SK-N-MC (cell line): ENCODE measurements around the gene PPIL1.

Source experiments
- DNase-seq: peaks from one replicate; pipeline ENCODE4 v3.0.0-alpha.2; 2011; ENCODE audit warnings: low read depth, low spot score
- H3K27ac ChIP-seq: fragments of 200-600 bp; sonication (generic); 2 replicates; pipeline ENCODE4 v1.5.1; 2016; ENCODE audit warnings: mixed run types
- H3K36me3 ChIP-seq: fragments of 200-600 bp; sonication (generic); 2 replicates; pipeline ENCODE4 v1.6.1; 2017; ENCODE audit warnings: antibody characterized with exemption, low read length, mixed read lengths; ENCODE audit not compliant: insufficient read depth
- H3K4me3 ChIP-seq: fragments of 200-600 bp; sonication (generic); 2 replicates; pipeline ENCODE4 v1.5.1; 2016
- H3K9ac ChIP-seq: fragments of 200-600 bp; sonication (generic); 2 replicates; pipeline ENCODE4 v1.8.0; 2017; ENCODE audit warnings: mixed run types, mixed read lengths; ENCODE audit not compliant: insufficient read length
- H3K9me3 ChIP-seq: fragments of 200-600 bp; sonication (generic); 2 replicates; pipeline ENCODE4 v1.6.1; 2017; ENCODE audit warnings: low read depth, mild to moderate bottlenecking, antibody characterized with exemption, low read length, moderate library complexity, mixed read lengths
- EZH2 ChIP-seq: fragments of 200-600 bp; sonication (generic); IDR thresholded peaks from one replicate; pipeline ENCODE4 v1.6.1; 2017; ENCODE audit warnings: antibody characterized with exemption
- FOXP2 ChIP-seq: optimal IDR thresholded peaks from 2 replicates; pipeline ENCODE3; 2011; ENCODE audit warnings: mild to moderate bottlenecking, moderate library complexity; ENCODE audit not compliant: insufficient read depth; ENCODE audit errors: extremely low read length, control extremely low read depth
- POLR2AphosphoS5 ChIP-seq: IDR thresholded peaks from 2 replicates; pipeline ENCODE4 v1.6.1; 2012; ENCODE audit warnings: mild to moderate bottlenecking, low read depth, low read length, borderline replicate concordance

The PPIL1 gene

DNA sequence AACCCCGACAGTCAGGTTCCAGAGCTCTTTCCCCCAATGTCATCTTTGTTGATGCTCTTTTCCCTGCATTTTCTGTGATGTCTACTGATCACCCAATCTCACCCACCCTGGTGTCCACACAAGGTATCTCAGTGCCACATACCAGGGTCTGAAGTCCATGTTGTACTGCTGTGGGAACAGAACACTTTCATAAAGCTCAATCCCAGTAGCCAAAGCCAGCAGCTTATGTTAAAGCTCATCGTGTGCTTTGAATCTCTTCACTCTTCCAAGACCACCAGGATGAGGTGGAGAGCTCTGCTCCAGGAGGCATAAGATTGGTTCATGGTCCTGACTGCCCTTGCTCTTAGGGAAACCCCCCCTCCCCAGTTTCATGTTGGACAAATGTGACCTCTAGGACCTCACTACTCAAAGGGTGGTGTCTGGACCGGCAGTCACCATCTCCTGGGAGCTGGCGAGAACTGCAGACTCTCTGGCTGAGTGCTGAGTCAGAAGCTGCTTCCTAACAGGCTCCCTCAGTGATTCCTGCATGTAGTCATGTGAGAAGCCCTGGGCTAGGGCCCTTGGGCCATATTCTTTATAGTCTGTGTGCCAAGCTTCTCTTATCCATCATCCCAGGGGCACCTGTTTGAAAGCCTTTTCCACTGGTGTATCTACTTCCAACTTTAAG lies 22.0 kb downstream of the PPIL1 start:
- Histone ChIP-seq H3K27ac (peak overlapping the region; percentile 72), H3K36me3 (peaks cover 44% of the 10 kb centered on the region), H3K9me3 (no peaks in the 10 kb centered on the region), H3K9ac (peak overlapping the region; percentile 26), H3K4me3 (no peak overlapping the region)
- DNase-seq: no peak
- TF ChIP-seq EZH2: no peak
- TF ChIP-seq FOXP2: no peak
- no peak for TF ChIP-seq POLR2AphosphoS5

GRCh38 chr6:36851626-36852025 lies 23.0 kb downstream of the PPIL1 start:
- TF ChIP-seq POLR2AphosphoS5 (no peak), EZH2 (no peak), FOXP2 (no peak)
- peak overlapping the region; percentile 30; the same call in 1 of the 2 replicates for H3K27ac ChIP-seq
- no peaks in the 10 kb centered on the region for H3K9me3 ChIP-seq
- peaks cover 38% of the 10 kb centered on the region for H3K36me3 ChIP-seq
- H3K4me3 ChIP-seq: no peak overlapping the region
- no peak for DNase-seq
- H3K9ac ChIP-seq: no peak overlapping the region

- Histone ChIP-seq H3K9me3 (no peaks in the 10 kb centered on the region), H3K27ac (0 out of 2 replicates have a peak overlapping the region, but pooled peaks have one; percentile 30), H3K4me3 (no peak overlapping the region), H3K36me3 (peaks cover 34% of the 10 kb centered on the region), H3K9ac (no peak overlapping the region)
- no peak for TF ChIP-seq POLR2AphosphoS5
- TF ChIP-seq EZH2: no peak
- no peak for TF ChIP-seq FOXP2
- DNase-seq: no peak
Observed at GRCh38 chr6:36851149-36851614, 23.4 kb downstream of the PPIL1 start.

- Histone ChIP-seq H3K4me3 (no peak overlapping the region), H3K9me3 (no peaks in the 10 kb centered on the region), H3K9ac (no peak overlapping the region), H3K27ac (no peak overlapping the region), H3K36me3 (peaks cover 22% of the 10 kb centered on the region)
- TF ChIP-seq EZH2 (no peak), FOXP2 (no peak), POLR2AphosphoS5 (no peak)
- DNase-seq: no peak
Observed at GRCh38 chr6:36850021-36850420, 24.6 kb downstream of the PPIL1 start.

GRCh38 chr6:36848658-36849441 lies 25.8 kb downstream of the PPIL1 start:
- no peak for DNase-seq
- H3K4me3 ChIP-seq: no peak overlapping the region
- TF ChIP-seq POLR2AphosphoS5: no peak
- TF ChIP-seq EZH2: no peak
- H3K36me3 ChIP-seq: peaks cover 13% of the 10 kb centered on the region
- H3K9me3 ChIP-seq: no peaks in the 10 kb centered on the region
- H3K9ac ChIP-seq: no peak overlapping the region
- H3K27ac ChIP-seq: no peak overlapping the region

DNA sequence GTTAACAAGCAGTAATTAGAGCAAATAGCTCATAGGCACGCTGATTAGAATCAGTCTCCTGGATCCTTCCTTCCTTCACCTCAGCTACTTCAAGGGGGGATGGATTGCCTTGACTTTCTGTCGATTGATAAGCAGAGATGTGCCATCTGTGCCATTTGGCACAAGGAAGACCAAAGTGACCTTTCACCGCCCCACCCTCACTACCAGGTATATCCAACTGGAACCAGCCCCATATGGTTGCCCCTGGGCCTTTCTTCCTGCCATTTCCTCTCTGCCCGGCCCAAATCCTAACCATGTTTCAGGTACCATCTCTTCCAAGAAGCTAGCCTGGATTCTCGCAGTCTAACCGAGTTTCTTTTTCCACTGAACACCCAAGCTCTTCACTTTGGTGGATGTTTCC lies 26.6 kb downstream of the PPIL1 start:
- DNase-seq: no peak
- H3K36me3 ChIP-seq: peaks cover 5% of the 10 kb centered on the region; the same call in 1 of the 2 replicates
- no peak overlapping the region for H3K9ac ChIP-seq
- no peak for TF ChIP-seq FOXP2
- no peak for TF ChIP-seq EZH2
- TF ChIP-seq POLR2AphosphoS5: no peak
- no peak overlapping the region for H3K27ac ChIP-seq
- no peak overlapping the region for H3K4me3 ChIP-seq
- H3K9me3 ChIP-seq: no peaks in the 10 kb centered on the region

GRCh38 chr6:36847152-36847551 lies 27.5 kb downstream of the PPIL1 start:
- no peak overlapping the region for H3K27ac ChIP-seq
- H3K9ac ChIP-seq: no peak overlapping the region
- H3K36me3 ChIP-seq: no peaks in the 10 kb centered on the region
- no peaks in the 10 kb centered on the region for H3K9me3 ChIP-seq
- TF ChIP-seq POLR2AphosphoS5 (no peak), EZH2 (no peak), FOXP2 (no peak)
- no peak for DNase-seq
- H3K4me3 ChIP-seq: no peak overlapping the region

DNA sequence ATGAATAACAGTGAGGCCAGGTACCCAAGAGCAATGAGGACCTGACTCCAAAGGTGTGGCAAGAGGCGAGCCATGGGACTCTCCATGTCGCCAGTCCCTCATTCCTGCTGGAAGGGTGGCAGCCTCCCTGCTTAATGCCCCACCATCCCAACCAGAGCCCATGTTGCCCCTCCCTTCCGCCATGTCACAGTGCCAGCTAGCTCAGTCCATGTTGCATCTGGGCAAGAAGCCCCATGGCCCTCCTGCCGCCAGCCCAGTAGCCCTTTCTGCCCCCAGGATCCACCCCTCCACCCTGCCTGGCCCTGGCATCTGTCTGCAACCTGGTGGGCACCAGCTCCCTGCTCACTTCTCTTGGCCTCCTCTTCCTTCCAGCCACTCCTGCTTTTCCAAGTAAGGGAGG lies 29.4 kb downstream of the PPIL1 start:
- Histone ChIP-seq H3K9me3 (no peaks in the 10 kb centered on the region), H3K27ac (no peak overlapping the region), H3K9ac (no peak overlapping the region), H3K36me3 (no peaks in the 10 kb centered on the region), H3K4me3 (no peak overlapping the region)
- TF ChIP-seq FOXP2: no peak
- TF ChIP-seq EZH2: no peak
- TF ChIP-seq POLR2AphosphoS5: no peak
- no peak for DNase-seq
